CD4-positive, alpha-beta T cell (primary cell): ENCODE measurements around the gene NR2F1. TPM values are rescaled to one million over a fixed set of nuclear protein-coding genes. Genes with fewer than 3 reads are reported as not detected.

Source experiments
- ATAC-seq: fragments of 200-7000 bp; cut with Tn5 transposase; one replicate; pipeline ENCODE4 v1.10.0; 2022; ENCODE audit warnings: mild to moderate bottlenecking; ENCODE audit not compliant: poor library complexity
- CTCF ChIA-PET: fragments of 350-600 bp; sonication (Branson Sonifier 250); formaldehyde crosslinking; loops from one replicate; lab custom pipeline; 2021; ENCODE audit warnings: antibody characterized with exemption, inconsistent platforms; lab: Charles Lee
- POLR2A ChIA-PET: fragments of 350-600 bp; sonication (Branson Sonifier 250); formaldehyde crosslinking; loops from one replicate; lab custom pipeline; 2021; ENCODE audit warnings: antibody characterized with exemption, inconsistent platforms; lab: Charles Lee
- DNase-seq, 14 experiments: peaks; one replicate each; pipeline ENCODE4 v3.0.0-alpha.2; 2013 to 2020; ENCODE audit warnings: mixed read lengths in 2 of 14
- H3K27ac ChIP-seq, 2 donors: one replicate each; pipeline versions ENCODE4 v1.5.1 to v1.7.0; 2013; ENCODE audit warnings: low read length in 2 of 2, low read depth in 1 of 2, mild to moderate bottlenecking in 1 of 2
- H3K27me3 ChIP-seq, 2 experiments: 1 replicate in 1 of 2; 2 replicates in 1 of 2; pipeline versions ENCODE4 v1.6.1 to v1.7.0; 2013; ENCODE audit warnings: low read length in 2 of 2, control low read depth in 1 of 2, mild to moderate bottlenecking in 1 of 2, moderate library complexity in 1 of 2; ENCODE audit not compliant: insufficient read depth in 2 of 2, control insufficient read depth in 1 of 2
- H3K36me3 ChIP-seq: one replicate; pipeline ENCODE4 v1.6.1; 2013; ENCODE audit warnings: low read length, control low read depth; ENCODE audit not compliant: insufficient read depth
- H3K4me1 ChIP-seq: one replicate; pipeline ENCODE4 v1.6.1; 2013; ENCODE audit warnings: low read length, control low read depth; ENCODE audit not compliant: insufficient read depth
- H3K4me3 ChIP-seq: one replicate; pipeline ENCODE4 v1.5.1; 2013; ENCODE audit warnings: mild to moderate bottlenecking, low read length, moderate library complexity
- H3K9me3 ChIP-seq, 2 experiments: 1 replicate in 1 of 2; 2 replicates in 1 of 2; pipeline versions ENCODE4 v1.6.1 to v1.7.0; 2013; ENCODE audit warnings: low read length in 2 of 2, mild to moderate bottlenecking in 2 of 2, control low read depth in 1 of 2, moderate library complexity in 1 of 2; ENCODE audit not compliant: control insufficient read depth in 1 of 2, insufficient read depth in 1 of 2
- H3K27ac Mint-ChIP-seq: one replicate; pipeline ENCODE4 v1.8.0; 2020; ENCODE audit warnings: mixed read lengths
- H3K27me3 Mint-ChIP-seq: one replicate; pipeline ENCODE4 v1.8.0; 2021; ENCODE audit warnings: mixed read lengths
- H3K36me3 Mint-ChIP-seq: one replicate; pipeline ENCODE4 v1.8.0; 2021; ENCODE audit warnings: low read depth, mixed read lengths
- H3K4me1 Mint-ChIP-seq: one replicate; pipeline ENCODE4 v1.8.0; 2021; ENCODE audit warnings: low read depth, mixed read lengths
- H3K4me3 Mint-ChIP-seq: one replicate; pipeline ENCODE4 v1.8.0; 2020; ENCODE audit warnings: mild to moderate bottlenecking, mixed read lengths
- H3K9me3 Mint-ChIP-seq: one replicate; pipeline ENCODE4 v1.8.0; 2020; ENCODE audit warnings: mixed read lengths
- intact Hi-C, 2 experiments: fragments of 100-400 bp; cut with DNase I in 1 of 2; cut with micrococcal nuclease in 1 of 2; formaldehyde crosslinking; loops; one replicate each; pipeline versions ENCODE4 v1.15.1 to v1.9.0; 2023 to 2025; cut with DNase I, micrococcal nuclease
- total RNA-seq, 174 experiments: library from RNA in 2 of 174; stranded (reverse) in 2 of 174; gene quantifications; one replicate each; pipeline ENCODE4 v1.2.3 and lab custom pipeline; 2021 to 2026
- TF ChIP-seq, protein P1 (sequence below): fragments of 200-600 bp; IDR thresholded peaks from one replicate; pipeline ENCODE4 v1.8.0; 2022; ENCODE audit warnings: antibody characterized with exemption, mild to moderate bottlenecking

The NR2F1 gene
- total RNA-seq, 2 experiments from 2014 or later = not detected

DNA sequence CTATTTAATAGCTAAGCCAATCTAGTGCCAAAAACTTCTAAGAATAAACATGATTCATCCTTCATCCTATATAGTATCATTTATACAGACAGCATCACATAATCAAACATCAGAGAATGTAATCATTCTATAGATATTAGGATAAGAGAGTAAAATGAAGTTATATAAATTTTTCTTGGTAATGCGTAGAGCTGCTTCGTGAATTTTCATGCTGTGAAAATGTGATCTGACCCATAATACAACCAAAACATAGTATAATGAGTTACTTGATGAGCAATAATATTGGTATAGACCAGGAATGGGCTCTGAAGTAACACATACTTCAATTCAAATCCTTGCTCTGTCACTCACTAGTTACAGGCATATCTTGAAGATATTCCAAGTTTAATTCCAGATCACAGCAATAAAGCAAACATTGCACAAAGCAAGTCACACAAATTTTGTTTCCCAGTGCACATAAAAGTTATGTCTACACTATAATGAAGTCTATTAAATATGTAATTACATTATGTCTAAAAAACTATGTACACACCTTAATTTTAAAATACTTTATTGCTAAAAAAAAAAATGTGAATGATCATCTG lies 25.9 kb upstream of the NR2F1 start:
- ChIA-PET POLR2A (no interaction called here), CTCF (no interaction called here)
- H3K4me3 Mint-ChIP-seq = no peak overlapping the region
- no peak overlapping the region for H3K27ac Mint-ChIP-seq
- peaks cover 0 to 6% of the 10 kb centered on the region in 2 experiments for H3K27me3 ChIP-seq
- no peaks in the 10 kb centered on the region for H3K9me3 Mint-ChIP-seq
- H3K27ac ChIP-seq = no peak overlapping the region
- no peaks in the 10 kb centered on the region for H3K4me1 ChIP-seq
- H3K4me3 ChIP-seq = no peak overlapping the region
- TF ChIP-seq, protein P1, sequence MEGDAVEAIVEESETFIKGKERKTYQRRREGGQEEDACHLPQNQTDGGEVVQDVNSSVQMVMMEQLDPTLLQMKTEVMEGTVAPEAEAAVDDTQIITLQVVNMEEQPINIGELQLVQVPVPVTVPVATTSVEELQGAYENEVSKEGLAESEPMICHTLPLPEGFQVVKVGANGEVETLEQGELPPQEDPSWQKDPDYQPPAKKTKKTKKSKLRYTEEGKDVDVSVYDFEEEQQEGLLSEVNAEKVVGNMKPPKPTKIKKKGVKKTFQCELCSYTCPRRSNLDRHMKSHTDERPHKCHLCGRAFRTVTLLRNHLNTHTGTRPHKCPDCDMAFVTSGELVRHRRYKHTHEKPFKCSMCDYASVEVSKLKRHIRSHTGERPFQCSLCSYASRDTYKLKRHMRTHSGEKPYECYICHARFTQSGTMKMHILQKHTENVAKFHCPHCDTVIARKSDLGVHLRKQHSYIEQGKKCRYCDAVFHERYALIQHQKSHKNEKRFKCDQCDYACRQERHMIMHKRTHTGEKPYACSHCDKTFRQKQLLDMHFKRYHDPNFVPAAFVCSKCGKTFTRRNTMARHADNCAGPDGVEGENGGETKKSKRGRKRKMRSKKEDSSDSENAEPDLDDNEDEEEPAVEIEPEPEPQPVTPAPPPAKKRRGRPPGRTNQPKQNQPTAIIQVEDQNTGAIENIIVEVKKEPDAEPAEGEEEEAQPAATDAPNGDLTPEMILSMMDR = no peak
- H3K27me3 Mint-ChIP-seq = peaks cover 44% of the 10 kb centered on the region
- intact Hi-C loops = no loop called here
- H3K36me3 Mint-ChIP-seq = no peaks in the 10 kb centered on the region
- H3K9me3 ChIP-seq = peaks cover 0 to 2% of the 10 kb centered on the region in 2 experiments
- DNase-seq (no peak), ATAC-seq (no peak)
- H3K4me1 Mint-ChIP-seq = no peaks in the 10 kb centered on the region
- H3K36me3 ChIP-seq = no peaks in the 10 kb centered on the region

GRCh38 chr5:93566091-93566490 lies 16.9 kb upstream of the NR2F1 start:
- peaks cover 10% of the 10 kb centered on the region for H3K4me1 Mint-ChIP-seq
- no peaks in the 10 kb centered on the region for H3K9me3 Mint-ChIP-seq
- H3K27me3 Mint-ChIP-seq = peaks cover 68% of the 10 kb centered on the region
- ChIA-PET CTCF (no interaction called here), POLR2A (no interaction called here)
- H3K36me3 ChIP-seq = no peaks in the 10 kb centered on the region
- peaks cover 26 to 64% of the 10 kb centered on the region in 2 experiments for H3K27me3 ChIP-seq
- H3K27ac ChIP-seq = no peak overlapping the region
- intact Hi-C loops = no loop called here
- H3K4me1 ChIP-seq = peaks cover 15% of the 10 kb centered on the region
- DNase-seq = no peak
- ATAC-seq = no peak
- no peak overlapping the region for H3K4me3 Mint-ChIP-seq
- H3K36me3 Mint-ChIP-seq = no peaks in the 10 kb centered on the region
- peaks cover 0 to 15% of the 10 kb centered on the region in 2 experiments for H3K9me3 ChIP-seq
- H3K27ac Mint-ChIP-seq = no peak overlapping the region
- H3K4me3 ChIP-seq = no peak overlapping the region
- TF ChIP-seq, protein P1 = no peak

DNA sequence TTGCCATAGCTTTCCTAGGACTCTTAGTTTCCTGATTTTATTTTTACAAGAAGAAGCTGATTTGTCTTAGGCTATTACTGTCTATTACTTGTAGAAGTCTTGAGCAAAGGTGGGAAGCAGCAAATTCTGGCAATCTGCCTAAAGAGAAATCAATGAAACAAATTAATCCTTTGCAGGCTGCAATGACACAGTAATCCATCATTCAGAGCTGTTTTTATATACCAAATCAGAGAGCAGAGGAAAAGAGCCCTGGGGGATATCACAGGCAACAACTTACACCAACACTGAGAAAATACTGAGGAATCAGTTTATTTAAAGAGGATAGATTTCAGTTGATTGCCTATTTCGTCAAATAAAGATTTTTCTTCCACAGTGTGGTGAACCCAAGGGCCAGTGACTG lies 15.6 kb upstream of the NR2F1 start:
- no peak overlapping the region for H3K4me3 ChIP-seq
- peaks cover 28% of the 10 kb centered on the region for H3K4me1 ChIP-seq
- Mint-ChIP-seq H3K27me3 (peaks cover 82% of the 10 kb centered on the region), H3K4me1 (peaks cover 20% of the 10 kb centered on the region), H3K27ac (no peak overlapping the region), H3K36me3 (no peaks in the 10 kb centered on the region), H3K9me3 (no peaks in the 10 kb centered on the region), H3K4me3 (no peak overlapping the region)
- no peak for ATAC-seq
- peaks cover 40 to 78% of the 10 kb centered on the region in 2 experiments for H3K27me3 ChIP-seq
- H3K9me3 ChIP-seq = peaks cover 0 to 21% of the 10 kb centered on the region in 2 experiments
- H3K27ac ChIP-seq = no peak overlapping the region
- POLR2A ChIA-PET = no interaction called here
- no peak for DNase-seq
- intact Hi-C loops = no loop called here
- CTCF ChIA-PET = no interaction called here
- no peaks in the 10 kb centered on the region for H3K36me3 ChIP-seq
- TF ChIP-seq, protein P1 = no peak
